ENCODE results near the gene KPNA1.

GRCh38 chr3:122516846-122517360 is 2.2 kb upstream of the KPNA1 start:
- TF ChIP-seq MAX (IDR thresholded peaks at IDR 0.05; ENCODE audit: low read depth, low read length) (no peak), CTCF (IDR thresholded peaks at IDR 0.05; ENCODE audit: low read depth, low read length) (no peak)
